Measurements from ENCODE around the gene PACC1.

PACC1 gene

DNA sequence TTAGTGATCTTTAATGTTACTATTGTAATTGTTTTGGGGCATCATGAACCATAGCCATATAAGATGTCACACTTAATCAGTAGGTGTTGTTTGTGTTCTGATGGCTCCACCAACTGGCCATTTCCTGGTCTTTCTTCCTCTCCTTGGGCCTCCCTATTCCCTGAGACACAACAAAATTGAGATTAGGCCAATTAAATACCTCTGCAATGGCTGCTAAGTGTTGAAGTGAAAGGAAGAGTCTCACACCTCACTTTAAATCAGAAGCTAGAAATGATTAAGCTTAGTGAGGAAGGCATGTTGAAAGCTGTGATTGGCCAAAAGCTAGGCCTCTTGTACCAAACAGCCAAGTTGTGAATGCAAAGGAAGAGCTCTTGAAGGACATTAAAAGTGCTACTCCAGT lies 98.8 kb downstream of the PACC1 start:
- TF ChIP-seq EZH2 (IDR thresholded peaks at IDR 0.05; ENCODE audit: borderline replicate concordance, low read depth, low read length, severe bottlenecking): no peak
- TF ChIP-seq, protein P1, sequence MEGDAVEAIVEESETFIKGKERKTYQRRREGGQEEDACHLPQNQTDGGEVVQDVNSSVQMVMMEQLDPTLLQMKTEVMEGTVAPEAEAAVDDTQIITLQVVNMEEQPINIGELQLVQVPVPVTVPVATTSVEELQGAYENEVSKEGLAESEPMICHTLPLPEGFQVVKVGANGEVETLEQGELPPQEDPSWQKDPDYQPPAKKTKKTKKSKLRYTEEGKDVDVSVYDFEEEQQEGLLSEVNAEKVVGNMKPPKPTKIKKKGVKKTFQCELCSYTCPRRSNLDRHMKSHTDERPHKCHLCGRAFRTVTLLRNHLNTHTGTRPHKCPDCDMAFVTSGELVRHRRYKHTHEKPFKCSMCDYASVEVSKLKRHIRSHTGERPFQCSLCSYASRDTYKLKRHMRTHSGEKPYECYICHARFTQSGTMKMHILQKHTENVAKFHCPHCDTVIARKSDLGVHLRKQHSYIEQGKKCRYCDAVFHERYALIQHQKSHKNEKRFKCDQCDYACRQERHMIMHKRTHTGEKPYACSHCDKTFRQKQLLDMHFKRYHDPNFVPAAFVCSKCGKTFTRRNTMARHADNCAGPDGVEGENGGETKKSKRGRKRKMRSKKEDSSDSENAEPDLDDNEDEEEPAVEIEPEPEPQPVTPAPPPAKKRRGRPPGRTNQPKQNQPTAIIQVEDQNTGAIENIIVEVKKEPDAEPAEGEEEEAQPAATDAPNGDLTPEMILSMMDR (IDR thresholded peaks at IDR 0.05; ENCODE audit: borderline replicate concordance, extremely low read depth, low read length, poor library complexity, severe bottlenecking): peak; percentile 39
- H3K4me2 ChIP-seq (ENCODE audit: insufficient read depth, low read length): no peak overlapping the region
- no peak for DNase-seq
- ATAC-seq (ENCODE audit: insufficient read depth, low read depth): 0 out of 3 replicates have a peak, but pooled peaks have one; percentile 37
- no peak overlapping the region for H3K4me3 ChIP-seq (ENCODE audit: low read depth in 1 of 2, low read length in 2 of 2)
- no peaks in the 10 kb centered on the region for H3K27me3 ChIP-seq (ENCODE audit: insufficient read depth, low read length, poor library complexity)
- H3K36me3 ChIP-seq (ENCODE audit: insufficient read depth, low read length): peaks cover 8% of the 10 kb centered on the region; the same call in 1 of the 2 replicates
- no peak overlapping the region for H3K27ac ChIP-seq (ENCODE audit: low read length)
- H3K4me1 ChIP-seq (ENCODE audit: insufficient read depth, low read length): no peaks in the 10 kb centered on the region
- H4K20me1 ChIP-seq (ENCODE audit: insufficient read depth, low read length): peaks cover under 1% of the 10 kb centered on the region; the same call in 1 of the 2 replicates
- H3K9ac ChIP-seq (ENCODE audit: low read depth, low read length): no peak overlapping the region
- H3K79me2 ChIP-seq (ENCODE audit: insufficient read depth, low read length): peaks cover 80% of the 10 kb centered on the region
- no peak overlapping the region for H2AFZ ChIP-seq (ENCODE audit: low read depth, low read length)
- H3K9me3 ChIP-seq (ENCODE audit: insufficient read depth, low read length, severe bottlenecking): no peaks in the 10 kb centered on the region

DNA sequence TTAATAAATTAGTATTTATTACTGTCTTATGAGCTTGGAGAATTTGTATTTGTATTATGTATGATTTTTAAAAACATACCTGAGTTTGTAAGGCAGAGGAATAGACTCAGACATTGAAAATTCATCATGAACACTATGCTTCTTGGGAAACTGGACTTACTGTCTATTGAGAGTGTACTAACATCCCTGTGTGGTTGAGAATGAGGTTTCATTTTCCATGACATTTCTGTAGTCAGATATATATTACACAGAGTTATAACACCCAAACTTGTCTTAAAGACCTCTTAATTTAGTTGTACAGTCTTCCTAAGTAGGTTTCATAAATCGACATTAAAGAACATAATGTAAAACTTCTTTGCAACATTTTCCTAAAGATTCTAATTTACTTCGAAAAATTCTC lies 99.5 kb downstream of the PACC1 start:
- Histone ChIP-seq H4K20me1 (ENCODE audit: insufficient read depth, low read length) (peaks cover 3% of the 10 kb centered on the region; the same call in 1 of the 2 replicates), H3K4me2 (ENCODE audit: insufficient read depth, low read length) (no peak overlapping the region), H3K9ac (ENCODE audit: low read depth, low read length) (no peak overlapping the region), H3K4me3 (ENCODE audit: low read depth in 1 of 2, low read length in 2 of 2) (no peak overlapping the region), H3K27ac (ENCODE audit: low read length) (no peak overlapping the region), H3K36me3 (ENCODE audit: insufficient read depth, low read length) (peaks cover 13% of the 10 kb centered on the region; the same call in 1 of the 2 replicates), H3K9me3 (ENCODE audit: insufficient read depth, low read length, severe bottlenecking) (no peaks in the 10 kb centered on the region), H3K27me3 (ENCODE audit: insufficient read depth, low read length, poor library complexity) (no peaks in the 10 kb centered on the region), H3K4me1 (ENCODE audit: insufficient read depth, low read length) (no peaks in the 10 kb centered on the region), H2AFZ (ENCODE audit: low read depth, low read length) (no peak overlapping the region), H3K79me2 (ENCODE audit: insufficient read depth, low read length) (peaks cover 87% of the 10 kb centered on the region)
- ATAC-seq (ENCODE audit: insufficient read depth, low read depth) (no peak), DNase-seq (no peak)
- no peak for TF ChIP-seq EZH2 (IDR thresholded peaks at IDR 0.05; ENCODE audit: borderline replicate concordance, low read depth, low read length, severe bottlenecking)
- TF ChIP-seq, protein P1 (IDR thresholded peaks at IDR 0.05; ENCODE audit: borderline replicate concordance, extremely low read depth, low read length, poor library complexity, severe bottlenecking): no peak
